ENCODE data around the gene GALNT17.

The GALNT17 gene

DNA sequence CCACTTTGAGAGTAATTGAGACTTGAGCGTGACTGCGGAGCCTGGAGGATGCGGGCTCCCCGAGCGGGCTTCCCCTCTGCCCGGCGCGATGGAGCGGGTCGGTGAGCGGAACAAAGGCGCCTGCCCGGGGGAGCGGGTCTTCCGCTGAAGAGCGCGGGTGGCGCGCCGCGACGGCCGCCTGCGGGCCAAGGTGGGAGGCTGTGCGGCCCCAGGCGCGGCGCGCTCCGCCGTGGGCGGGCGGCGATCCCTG is at the start of gene GALNT17:
GALNT17 (plus strand) TSS at position 18 of the 250 bp plus-strand sequence.
- DNase-seq = no peak

GRCh38 chr7:71095266-71095860 is 36.6 kb upstream of the GALNT17 start:
- no peak for DNase-seq

GRCh38 chr7:71096351-71096750 is 35.6 kb upstream of the GALNT17 start:
- no peak for DNase-seq

GRCh38 chr7:71106226-71106625 is 25.7 kb upstream of the GALNT17 start:
- no peak for DNase-seq

DNA sequence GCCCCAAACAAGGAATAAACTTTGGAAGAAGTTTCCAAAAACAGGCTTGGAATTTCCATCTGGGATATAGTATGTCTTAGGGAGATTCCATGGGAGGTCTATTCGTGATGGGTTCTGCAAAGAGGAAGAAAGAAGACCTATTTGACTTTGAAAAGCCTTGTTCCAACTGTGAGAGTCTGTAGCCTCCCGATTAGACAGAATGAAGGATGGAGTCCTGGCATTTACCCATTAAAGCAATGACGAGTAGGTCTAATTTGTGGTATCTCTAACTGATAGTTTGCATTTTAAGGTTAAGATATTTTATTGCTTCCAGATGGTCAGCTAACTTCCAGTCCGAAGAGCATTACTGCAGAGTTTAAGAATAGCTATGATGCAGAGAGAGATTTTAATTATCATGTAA is 19.5 kb upstream of the GALNT17 start:
- DNase-seq = no peak

DNA sequence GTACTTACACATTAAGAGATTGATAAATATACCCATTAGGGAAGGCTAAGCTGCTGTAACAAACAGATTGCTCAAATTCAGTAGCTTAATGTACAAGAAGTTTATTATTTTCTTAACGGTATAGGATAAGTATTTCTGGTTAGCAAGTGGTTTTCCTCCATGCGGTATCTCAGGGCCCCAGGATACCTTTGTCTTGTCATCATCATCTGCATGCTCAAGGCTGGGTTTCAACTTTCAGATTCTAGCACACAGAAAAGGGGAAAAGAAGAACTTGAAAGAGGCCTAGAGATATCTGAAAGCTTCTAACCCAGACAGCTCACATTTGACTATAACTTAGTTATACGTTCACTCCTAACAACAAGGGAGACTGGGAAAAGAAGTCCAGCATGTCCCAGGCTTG is 11.8 kb upstream of the GALNT17 start:
- DNase-seq = no peak

- DNase-seq = no peak
Measured at GRCh38 chr7:71129126-71129525, 2.8 kb upstream of the GALNT17 start.

DNA sequence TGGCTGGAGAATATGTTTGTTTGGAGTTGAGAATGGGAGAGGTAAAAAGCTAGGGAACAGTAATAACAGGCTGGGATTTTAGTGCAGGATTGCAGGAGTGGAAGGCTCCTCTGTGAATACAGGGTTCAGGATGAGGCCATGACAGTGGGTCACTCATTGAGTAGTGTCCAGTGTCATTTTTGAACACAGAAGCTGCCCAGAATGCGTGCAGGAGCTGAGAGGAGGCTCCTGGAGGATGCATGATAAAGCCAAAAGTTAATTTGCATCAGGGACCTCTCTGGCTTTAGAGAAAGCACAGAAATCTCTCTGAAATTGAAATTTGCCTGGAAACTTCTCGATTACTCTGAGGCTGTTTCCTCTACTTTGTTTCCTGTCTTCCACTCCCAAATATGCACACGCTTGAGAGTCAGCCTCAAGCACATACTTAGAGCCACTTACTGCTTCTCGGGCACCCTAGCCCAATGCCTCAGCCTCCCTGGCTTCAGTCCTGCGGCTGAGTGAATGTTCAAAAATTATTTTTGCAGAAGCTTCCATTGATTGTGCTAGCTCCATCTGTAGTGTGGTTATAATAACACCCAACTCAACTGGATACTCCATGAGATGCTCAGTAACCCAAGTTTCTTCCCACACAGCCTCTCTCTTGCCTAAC is 1.8 kb upstream of the GALNT17 start:
- no peak for DNase-seq

DNA sequence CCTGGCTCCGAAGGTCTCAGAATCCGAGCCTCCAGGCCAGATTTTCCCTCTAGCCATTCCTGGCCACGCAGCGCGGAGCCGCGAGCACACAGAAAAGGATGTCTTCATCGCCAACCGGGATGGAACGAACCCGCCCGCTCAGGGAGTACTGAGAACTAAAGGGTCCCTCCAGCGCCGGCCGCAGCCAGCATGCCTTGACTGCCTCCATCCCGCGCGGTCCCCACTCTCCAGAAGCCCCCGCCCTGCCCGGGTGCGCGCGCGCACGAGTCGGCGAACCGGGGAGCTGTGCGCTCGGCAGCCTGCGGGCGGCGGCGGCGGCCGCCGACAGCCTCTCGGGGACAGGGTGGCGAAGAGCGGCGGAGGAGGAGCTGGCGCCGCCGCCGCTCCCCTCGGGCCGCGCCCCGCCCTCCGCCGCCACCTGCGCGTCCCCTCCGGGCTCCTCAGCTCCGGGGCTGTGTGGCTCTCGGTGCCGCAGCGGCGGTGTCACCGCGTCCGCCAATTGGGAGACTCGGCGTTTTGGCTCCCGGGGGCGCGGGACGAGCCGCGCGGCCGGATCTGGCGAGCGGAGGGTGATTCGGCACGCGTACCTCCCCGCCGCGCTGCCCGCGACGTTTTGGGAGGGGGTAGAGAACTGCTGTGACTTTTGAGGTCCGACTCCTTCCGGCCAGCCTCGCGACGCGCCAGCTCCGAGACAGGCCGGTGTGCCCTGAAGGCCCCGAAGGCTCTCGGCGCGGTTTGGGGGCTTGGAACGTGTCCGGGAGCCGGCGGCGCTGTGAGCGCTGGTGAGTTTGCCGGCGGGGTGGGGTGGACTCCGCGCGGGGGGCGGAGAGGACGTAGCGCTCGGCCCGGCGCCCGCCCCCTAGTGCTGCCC is 453 bp upstream of the GALNT17 start:
- no peak for DNase-seq

DNA sequence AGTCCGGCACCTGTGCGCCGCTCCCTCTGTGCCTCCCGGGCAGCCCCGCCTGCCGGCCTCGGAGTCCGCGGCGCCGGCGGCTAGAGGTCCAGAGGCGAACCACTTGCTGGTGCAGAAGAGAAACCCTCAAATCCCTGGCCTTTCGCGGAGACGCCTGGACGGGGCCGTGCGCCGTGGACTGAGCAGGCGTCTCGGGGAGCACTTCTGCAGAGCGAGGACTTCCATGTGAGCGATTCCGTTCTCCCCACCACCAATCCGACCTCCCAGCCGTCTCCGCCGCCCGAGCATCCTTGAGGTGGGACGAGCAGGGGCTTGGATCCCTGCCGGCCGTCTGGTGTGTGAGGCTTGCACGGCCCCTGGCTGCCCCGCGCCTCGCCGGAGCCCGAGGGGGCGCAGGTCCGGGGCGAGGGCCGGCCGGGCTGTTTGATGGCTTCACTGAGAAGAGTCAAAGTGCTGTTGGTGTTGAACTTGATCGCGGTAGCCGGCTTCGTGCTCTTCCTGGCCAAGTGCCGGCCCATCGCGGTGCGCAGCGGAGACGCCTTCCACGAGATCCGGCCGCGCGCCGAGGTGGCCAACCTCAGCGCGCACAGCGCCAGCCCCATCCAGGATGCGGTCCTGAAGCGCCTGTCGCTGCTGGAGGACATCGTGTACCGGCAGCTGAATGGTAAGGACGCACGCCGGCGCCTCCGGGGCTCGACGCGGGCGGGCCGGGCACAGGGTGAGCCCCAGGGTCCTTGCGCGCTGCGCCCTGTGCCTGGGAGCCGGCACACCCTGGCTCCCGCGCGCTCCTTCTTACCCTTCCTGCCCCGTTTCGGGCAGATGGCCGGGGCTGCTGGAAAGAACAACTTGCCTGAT is 660 bp downstream of the GALNT17 start:
- DNase-seq = no peak

DNA sequence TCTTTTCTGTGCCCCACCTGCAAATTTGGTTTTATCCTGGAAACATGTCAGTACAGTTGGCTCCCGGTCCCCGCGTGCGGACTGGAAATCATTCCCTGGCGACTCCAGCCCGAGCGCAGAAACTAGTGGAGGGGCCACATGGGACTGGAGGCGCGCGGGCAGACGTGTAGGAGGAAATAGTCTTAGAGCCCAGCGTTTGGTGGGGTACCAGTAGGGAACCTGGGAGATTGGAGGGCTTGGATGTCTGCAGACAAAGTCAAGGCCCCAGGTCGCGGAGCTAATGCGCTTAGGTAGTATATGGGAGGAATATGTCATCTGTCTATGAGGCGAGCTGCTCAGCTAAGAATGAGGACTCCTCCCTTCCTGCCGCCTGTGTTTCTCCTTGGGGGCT is 1.3 kb downstream of the GALNT17 start:
- DNase-seq = no peak

GRCh38 chr7:71133856-71134255 is 1.9 kb downstream of the GALNT17 start:
- DNase-seq = no peak

DNA sequence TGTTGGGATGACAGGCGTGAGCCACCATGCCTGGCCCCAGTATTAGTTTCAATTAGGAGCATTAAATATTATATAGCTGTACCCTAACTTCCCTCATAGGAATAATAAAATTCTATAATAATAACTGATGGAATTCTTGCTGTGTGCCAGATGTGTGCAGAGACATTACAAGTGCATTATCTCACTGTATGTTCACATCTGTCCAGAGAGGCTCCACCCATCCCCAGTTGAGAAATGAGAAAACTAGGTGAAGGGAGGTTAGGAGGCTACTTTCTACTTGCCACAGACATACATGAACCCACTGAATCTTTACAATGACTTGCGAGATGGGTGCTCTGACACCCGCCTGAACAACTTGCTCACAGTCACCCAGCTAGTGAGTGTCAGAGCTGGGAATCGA is 3.2 kb downstream of the GALNT17 start:
- DNase-seq = no peak

DNA sequence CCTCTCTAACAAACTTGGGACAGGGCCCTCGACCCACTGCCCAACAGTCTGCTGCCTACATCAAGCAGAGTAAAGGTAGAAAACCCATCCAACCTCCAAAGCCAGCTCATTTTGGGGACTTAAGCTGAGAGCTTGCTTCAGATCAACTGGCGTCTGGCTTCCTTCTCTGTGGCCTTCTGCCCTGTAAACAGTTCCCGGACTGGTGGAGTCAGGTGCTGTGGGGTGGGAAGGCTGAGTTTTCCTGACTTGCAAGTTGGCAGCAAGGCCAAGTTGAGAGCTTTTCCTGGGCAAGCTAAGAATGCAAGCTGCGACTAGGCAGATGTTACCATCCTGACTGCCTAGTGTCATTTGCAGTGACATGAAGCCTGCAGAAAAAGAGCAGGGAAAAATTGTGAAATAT is 3.7 kb downstream of the GALNT17 start:
- no peak for DNase-seq

DNA sequence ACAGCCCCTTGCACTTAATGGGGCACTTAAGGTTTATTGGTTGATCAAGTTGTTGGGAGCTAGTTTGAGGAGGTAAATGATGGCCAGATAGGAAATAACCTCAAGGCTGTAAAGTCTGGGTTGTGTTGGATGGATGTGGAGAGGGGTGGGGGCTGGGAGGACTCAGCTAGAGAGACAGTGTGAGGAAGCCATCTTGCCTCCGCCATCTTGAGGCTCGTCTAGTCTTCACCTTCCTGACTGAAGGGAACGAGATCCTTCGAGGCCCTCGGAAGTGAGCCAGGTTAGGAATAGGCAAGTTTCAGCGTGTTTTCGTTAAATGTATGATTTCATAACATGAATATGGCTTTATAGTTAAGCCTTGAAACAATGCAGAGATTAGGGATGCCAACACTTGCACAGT is 5.5 kb downstream of the GALNT17 start:
- DNase-seq = no peak

DNA sequence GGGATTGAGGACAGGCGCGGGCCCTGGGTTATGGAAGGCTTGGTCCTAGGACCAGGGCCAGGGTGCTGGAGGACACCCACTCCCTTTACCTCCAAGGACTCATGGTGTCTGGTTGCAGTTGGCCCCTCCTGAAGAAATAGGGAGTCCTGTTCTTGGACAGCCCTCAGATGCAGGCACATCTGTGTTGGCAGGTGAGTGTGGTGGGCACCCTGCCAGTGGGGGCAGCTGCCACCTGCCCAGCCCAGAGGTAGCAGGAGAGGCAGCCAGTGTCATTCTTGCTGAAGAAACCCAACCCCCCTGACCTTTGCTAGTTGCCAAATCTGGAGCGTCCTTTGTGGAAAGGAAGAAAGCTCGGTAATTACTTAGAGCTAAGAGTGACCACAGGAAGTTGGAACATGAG is 8.3 kb downstream of the GALNT17 start:
- DNase-seq = no peak

- no peak for DNase-seq
Measured at GRCh38 chr7:71144963-71145362, 13.0 kb downstream of the GALNT17 start.

DNA sequence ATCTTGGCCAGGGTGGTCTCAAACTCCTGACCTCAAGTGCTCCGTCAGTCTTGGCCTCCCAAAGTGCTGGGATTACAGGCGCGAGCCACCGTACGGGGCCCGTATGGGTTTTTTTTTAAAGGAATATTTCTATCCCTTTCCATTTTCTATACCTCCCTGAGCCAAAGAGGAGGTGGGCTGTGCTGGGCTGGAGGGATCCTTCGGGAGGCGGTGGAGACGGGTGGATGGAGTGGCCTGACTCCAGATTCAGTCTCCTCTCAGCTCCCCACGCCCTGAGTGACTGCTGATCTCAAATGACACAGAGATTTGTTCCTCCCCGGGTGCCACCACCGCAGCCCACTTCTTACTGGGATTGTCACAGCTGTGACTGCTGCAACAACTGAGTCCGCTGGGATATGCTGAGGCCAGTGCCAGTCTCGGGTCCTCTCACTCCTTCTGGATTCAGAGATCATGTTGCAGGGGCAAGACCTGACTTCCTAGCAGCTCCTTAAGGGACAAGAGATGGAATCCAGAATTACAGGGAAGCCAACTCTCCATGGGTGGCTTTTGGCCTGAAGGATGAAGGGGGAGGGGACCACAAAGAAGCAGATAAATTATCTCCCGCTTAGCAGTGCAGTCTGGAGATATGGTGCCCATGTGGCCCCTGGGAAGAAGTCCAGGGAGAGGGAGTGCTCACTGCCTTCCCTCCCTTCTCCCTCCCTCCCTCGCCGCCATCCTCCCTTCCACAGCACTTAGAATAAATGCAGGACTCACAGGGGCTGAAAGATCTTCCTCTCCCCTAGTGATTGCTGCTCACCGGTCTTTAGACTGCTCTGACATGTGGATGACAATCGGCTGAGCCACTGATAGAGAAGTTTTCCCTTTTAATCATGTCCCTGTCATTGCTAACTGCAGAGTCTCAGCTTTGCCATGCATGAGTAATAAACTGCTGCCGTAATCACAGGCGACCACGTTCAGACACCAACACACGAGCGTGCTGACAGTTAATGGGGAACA is 14.3 kb downstream of the GALNT17 start:
- no peak for DNase-seq

- no peak for DNase-seq
Measured at GRCh38 chr7:71148098-71148497, 16.2 kb downstream of the GALNT17 start.

DNA sequence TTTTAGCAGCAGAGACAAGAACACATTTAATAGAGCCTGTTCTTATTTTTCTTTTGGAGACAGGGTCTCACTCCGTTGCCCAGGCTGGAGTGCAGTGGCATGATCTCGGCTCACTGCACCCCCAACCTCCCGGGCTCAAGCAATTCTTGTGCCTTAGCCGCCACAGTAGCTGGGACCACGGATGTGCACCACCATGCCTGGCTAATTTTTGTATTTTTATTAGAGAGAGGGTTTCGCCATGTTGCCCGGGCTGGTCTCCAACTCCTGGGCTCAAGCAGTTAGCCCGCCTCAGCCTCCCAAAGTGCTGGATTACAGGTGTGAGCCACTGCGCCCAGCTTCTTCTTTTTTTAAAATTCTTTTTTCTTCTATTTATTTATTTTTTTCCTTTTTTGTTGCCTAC is 23.3 kb downstream of the GALNT17 start:
- DNase-seq = no peak

- DNase-seq = no peak
Measured at GRCh38 chr7:71157757-71158156, 25.8 kb downstream of the GALNT17 start.

DNA sequence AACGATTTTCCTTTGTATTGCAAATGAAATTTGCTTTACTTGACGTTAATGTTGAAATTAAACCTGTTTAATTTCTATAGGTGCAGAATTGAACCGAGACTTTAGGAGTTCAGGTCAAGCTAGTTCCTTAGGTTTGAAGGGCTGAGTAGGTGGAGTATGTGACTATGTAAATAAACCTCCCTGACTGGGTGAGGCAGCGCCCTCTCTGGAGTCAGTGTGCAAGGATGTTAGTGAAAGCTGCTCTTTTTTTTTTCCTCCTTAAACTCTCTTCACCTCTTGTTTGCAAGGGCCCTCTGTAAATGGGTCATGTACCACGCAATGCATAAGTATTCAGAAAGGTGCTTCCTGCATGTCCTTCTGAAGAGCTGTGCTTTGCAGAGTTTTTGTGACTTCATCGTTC is 33.8 kb downstream of the GALNT17 start:
- DNase-seq = no peak

All from NCI-H1417 treated with DMSO at 0.1 percent for 48 hours (cell line).